Measurements from ENCODE around the gene ASAH2B. TPM values are rescaled to one million over a fixed set of nuclear protein-coding genes. Genes with fewer than 3 reads are reported as not detected.

ASAH2B gene
- polyA plus RNA-seq, 1 donor (not counting 4 experiments of a cell fraction or from before 2014, with no cell fraction given), result 10.3 TPM

- H3K9me3 ChIP-seq (ENCODE audit: control insufficient read depth, low read depth, low read length), result no peaks in the 10 kb centered on the region
- no peak overlapping the region for H2AFZ ChIP-seq (ENCODE audit: control insufficient read depth, low read length)
- no peak overlapping the region for H3K27ac ChIP-seq (ENCODE audit: control insufficient read depth, insufficient read depth, low read length)
- DNase-seq (ENCODE audit: low read depth, low spot score) (no peak), FAIRE-seq (no peak)
- H4K20me1 ChIP-seq (ENCODE audit: control insufficient read depth, extremely low read depth, insufficient read depth, low read length), result no peaks in the 10 kb centered on the region
- no peak overlapping the region for H3K9ac ChIP-seq (ENCODE audit: control insufficient read depth, extremely low read depth, insufficient read depth, low read length)
- no peaks in the 10 kb centered on the region for H3K36me3 ChIP-seq (ENCODE audit: control insufficient read depth in 2 of 2, extremely low read depth in 1 of 2, insufficient read depth in 2 of 2, low read length in 2 of 2)
- H3K4me2 ChIP-seq (ENCODE audit: control insufficient read depth, extremely low read depth, insufficient read depth, low read depth, low read length), result no peak overlapping the region
- H3K27me3 ChIP-seq (ENCODE audit: control insufficient read depth, extremely low read depth, insufficient read depth, low read length), result no peaks in the 10 kb centered on the region
- no peaks in the 10 kb centered on the region for H3K4me1 ChIP-seq (ENCODE audit: control insufficient read depth, extremely low read depth, insufficient read depth, low read length)
- H3K4me3 ChIP-seq (ENCODE audit: control insufficient read depth in 2 of 3, extremely low read depth in 1 of 3, insufficient read depth in 2 of 3, low read depth in 1 of 3, low read length in 3 of 3), result no peak overlapping the region
- H3K79me2 ChIP-seq (ENCODE audit: control insufficient read depth, insufficient read depth, low read length), result no peaks in the 10 kb centered on the region
- dilution Hi-C loops (cut with MboI; ENCODE audit: extremely low pct_ligation_motif_present, low sequenced_read_pairs), result no loop called here
- TF ChIP-seq EZH2 (IDR thresholded peaks at IDR 0.05; ENCODE audit: low read length) (no peak), CTCF (optimal IDR thresholded peaks at IDR 0.05 in 1 of 3, IDR thresholded peaks at IDR 0.05 in 1 of 3, conservative IDR thresholded peaks at IDR 0.05 in 1 of 3; ENCODE audit: extremely low read depth in 1 of 3, insufficient read depth in 2 of 3, low read length in 3 of 3) (peak in 2 of 3 experiments; percentile 48 to 58)
- no peaks in the 10 kb centered on the region for H3K9me1 ChIP-seq (ENCODE audit: control insufficient read depth, extremely low read depth, insufficient read depth, low read length)
Observed at GRCh38 chr10:50788951-50789945, 49.5 kb downstream of the ASAH2B start.

GRCh38 chr10:50794490-50794889 is 54.8 kb downstream of the ASAH2B start:
- Histone ChIP-seq H3K9ac (ENCODE audit: control insufficient read depth, extremely low read depth, insufficient read depth, low read length) (no peak overlapping the region), H3K9me3 (ENCODE audit: control insufficient read depth, low read depth, low read length) (no peaks in the 10 kb centered on the region), H3K36me3 (ENCODE audit: control insufficient read depth in 2 of 2, extremely low read depth in 1 of 2, insufficient read depth in 2 of 2, low read length in 2 of 2) (no peaks in the 10 kb centered on the region), H3K4me3 (ENCODE audit: control insufficient read depth in 2 of 3, extremely low read depth in 1 of 3, insufficient read depth in 2 of 3, low read depth in 1 of 3, low read length in 3 of 3) (no peak overlapping the region), H4K20me1 (ENCODE audit: control insufficient read depth, extremely low read depth, insufficient read depth, low read length) (no peaks in the 10 kb centered on the region), H3K27ac (ENCODE audit: control insufficient read depth, insufficient read depth, low read length) (no peak overlapping the region), H3K79me2 (ENCODE audit: control insufficient read depth, insufficient read depth, low read length) (no peaks in the 10 kb centered on the region), H3K9me1 (ENCODE audit: control insufficient read depth, extremely low read depth, insufficient read depth, low read length) (no peaks in the 10 kb centered on the region), H3K4me1 (ENCODE audit: control insufficient read depth, extremely low read depth, insufficient read depth, low read length) (no peaks in the 10 kb centered on the region), H3K27me3 (ENCODE audit: control insufficient read depth, extremely low read depth, insufficient read depth, low read length) (no peaks in the 10 kb centered on the region), H3K4me2 (ENCODE audit: control insufficient read depth, extremely low read depth, insufficient read depth, low read depth, low read length) (no peak overlapping the region), H2AFZ (ENCODE audit: control insufficient read depth, low read length) (no peak overlapping the region)
- TF ChIP-seq EZH2 (IDR thresholded peaks at IDR 0.05; ENCODE audit: low read length) (no peak), CTCF (optimal IDR thresholded peaks at IDR 0.05 in 1 of 3, IDR thresholded peaks at IDR 0.05 in 1 of 3, conservative IDR thresholded peaks at IDR 0.05 in 1 of 3; ENCODE audit: extremely low read depth in 1 of 3, insufficient read depth in 2 of 3, low read length in 3 of 3) (no peak)
- no peak for FAIRE-seq
- no peak for DNase-seq (ENCODE audit: low read depth, low spot score)
- dilution Hi-C loops (cut with MboI; ENCODE audit: extremely low pct_ligation_motif_present, low sequenced_read_pairs), result no loop called here

Measured in keratinocyte (primary cell).